Measurements from ENCODE around the gene MORF4L1. TPM values are rescaled to one million over a fixed set of nuclear protein-coding genes. Genes with fewer than 3 reads are reported as not detected.

The MORF4L1 gene
- total RNA-seq, 4 donors from 2014 or later: 256 to 333 (median 316) TPM

GRCh38 chr15:78922527-78922926 is 49.8 kb downstream of the MORF4L1 start:
- Histone ChIP-seq H3K27me3 (no peaks in the 10 kb centered on the region), H3K9me3 (no peaks in the 10 kb centered on the region), H3K4me3 (no peak overlapping the region), H3K4me1 (peaks cover 0 to 9% (median 0%) of the 10 kb centered on the region in 4 donors), H3K27ac (peak overlapping the region in 1 of 4 donors; percentile 34), H3K36me3 (peaks cover 6 to 89% (median 12%) of the 10 kb centered on the region in 3 donors)
- TF ChIP-seq CTCF (IDR thresholded peaks at IDR 0.05) (no peak), POLR2A (IDR thresholded peaks at IDR 0.05) (no peak), EP300 (IDR thresholded peaks at IDR 0.05) (no peak)
- WGBS, 2 donors: 71 to 74% methylated on average over 7 of the region's 7 CpGs
- DNase-seq (ENCODE audit: low spot score in 2 of 2): no peak

- DNase-seq (ENCODE audit: low spot score in 2 of 2): no peak
- no peak for TF ChIP-seq CTCF (IDR thresholded peaks at IDR 0.05)
- Histone ChIP-seq H3K27ac (peak overlapping the region in 1 of 4 donors; percentile 34), H3K4me1 (peaks cover 0 to 4% (median 0%) of the 10 kb centered on the region in 4 donors), H3K9me3 (no peaks in the 10 kb centered on the region), H3K36me3 (peaks cover 6 to 89% (median 12%) of the 10 kb centered on the region in 3 donors), H3K4me3 (no peak overlapping the region), H3K27me3 (no peaks in the 10 kb centered on the region)
- WGBS, 2 donors: 64 to 68% methylated on average over 7 of the region's 7 CpGs
These were observed 50.3 kb downstream of the MORF4L1 start for GRCh38 chr15:78923015-78923414.

GRCh38 chr15:78923480-78924360 is 51.0 kb downstream of the MORF4L1 start:
- no peaks in the 10 kb centered on the region for H3K4me1 ChIP-seq
- peak overlapping the region in 1 of 4 donors; percentile 20 for H3K27ac ChIP-seq
- no peak for DNase-seq (ENCODE audit: low spot score in 2 of 2)
- no peaks in the 10 kb centered on the region for H3K27me3 ChIP-seq
- no peak for TF ChIP-seq EP300 (IDR thresholded peaks at IDR 0.05)
- no peak for TF ChIP-seq CTCF (IDR thresholded peaks at IDR 0.05)
- no peak overlapping the region for H3K4me3 ChIP-seq
- peaks cover 6 to 84% (median 12%) of the 10 kb centered on the region in 3 donors for H3K36me3 ChIP-seq
- 85 to 88% methylated on average over 18 of the region's 18 CpGs for WGBS, 2 donors
- H3K9me3 ChIP-seq: no peaks in the 10 kb centered on the region

GRCh38 chr15:78925076-78925624 is 52.5 kb downstream of the MORF4L1 start:
- Histone ChIP-seq H3K9me3 (no peaks in the 10 kb centered on the region), H3K27me3 (no peaks in the 10 kb centered on the region), H3K4me3 (no peak overlapping the region), H3K27ac (no peak overlapping the region), H3K4me1 (no peaks in the 10 kb centered on the region), H3K36me3 (peaks cover 6 to 75% (median 12%) of the 10 kb centered on the region in 3 donors)
- 82 to 84% methylated on average over 9 of the region's 10 CpGs for WGBS, 2 donors
- no peak for DNase-seq (ENCODE audit: low spot score in 2 of 2)
- TF ChIP-seq POLR2A (IDR thresholded peaks at IDR 0.05) (no peak), CTCF (IDR thresholded peaks at IDR 0.05) (no peak), EP300 (IDR thresholded peaks at IDR 0.05) (no peak)

Data from tibial nerve (tissue), 4 donors.